Gastroesophageal sphincter (tissue), 3 donors: Measurements from ENCODE around the gene CD28.

ENCODE experiments used
- CTCF ChIP-seq, 4 experiments: fragments of 200-600 bp in 2 of 4; fragments of 450-650 bp in 2 of 4; sonication (generic) in 1 of 4; IDR thresholded peaks; one replicate each; pipeline ENCODE4 v1.5.1; 2017 to 2019; ENCODE audit warnings: antibody characterized with exemption in 4 of 4, mild to moderate bottlenecking in 2 of 4, moderate library complexity in 2 of 4
- POLR2AphosphoS5 ChIP-seq: sonication (generic); formaldehyde crosslinking; IDR thresholded peaks from one replicate; pipeline ENCODE4 v1.6.1; 2017; ENCODE audit warnings: antibody characterized with exemption

- TF ChIP-seq CTCF (IDR thresholded peaks at IDR 0.05) (no peak), POLR2AphosphoS5 (no peak)
Measured at GRCh38 chr2:203783496-203784203, 77.2 kb downstream of the CD28 start.
